H9 (cell line): ENCODE data around the gene KCNAB2. TPM values are rescaled to one million over a fixed set of nuclear protein-coding genes. Genes with fewer than 3 reads are reported as not detected.

ENCODE experiments used
- DNase-seq: peaks from one replicate; pipeline ENCODE4 v3.0.0-alpha.2; 2017
- H2AFZ ChIP-seq: one replicate; pipeline ENCODE4 v1.6.1; 2013; ENCODE audit warnings: mild to moderate bottlenecking, low read length, control low read depth, moderate library complexity
- H2AK5ac ChIP-seq: 2 replicates; pipeline ENCODE4 v1.6.1; 2013; ENCODE audit warnings: low read length, control low read depth, mixed read lengths; ENCODE audit not compliant: insufficient read length
- H2BK120ac ChIP-seq: one replicate; pipeline ENCODE4 v1.6.1; 2013; ENCODE audit warnings: low read depth, mild to moderate bottlenecking, low read length, control low read depth, inconsistent platforms; ENCODE audit not compliant: poor library complexity, severe bottlenecking
- H2BK12ac ChIP-seq: 2 replicates; pipeline ENCODE4 v1.6.1; 2013; ENCODE audit warnings: low read length, control low read depth, mixed read lengths, low read depth; ENCODE audit not compliant: insufficient read length
- H2BK15ac ChIP-seq: 2 replicates; pipeline ENCODE4 v1.6.1; 2013; ENCODE audit warnings: low read depth, low read length, control low read depth
- H2BK20ac ChIP-seq: one replicate; pipeline ENCODE4 v1.6.1; 2013; ENCODE audit warnings: low read depth, mild to moderate bottlenecking, low read length, control low read depth, inconsistent platforms; ENCODE audit not compliant: poor library complexity, severe bottlenecking
- H2BK5ac ChIP-seq: 2 replicates; pipeline ENCODE4 v1.6.1; 2013; ENCODE audit warnings: low read length, control low read depth, mixed read lengths; ENCODE audit not compliant: insufficient read length
- H3K14ac ChIP-seq: 2 replicates; pipeline ENCODE4 v1.6.1; 2013; ENCODE audit warnings: low read length, control low read depth; ENCODE audit not compliant: insufficient read depth
- H3K18ac ChIP-seq: 2 replicates; pipeline ENCODE4 v1.6.1; 2013; ENCODE audit warnings: low read depth, mild to moderate bottlenecking, mixed read lengths, low read length, control low read depth; ENCODE audit not compliant: insufficient read length
- H3K23ac ChIP-seq: 2 replicates; pipeline ENCODE4 v1.6.1; 2013; ENCODE audit warnings: low read length, control low read depth, mixed read lengths, low read depth; ENCODE audit not compliant: insufficient read length
- H3K23me2 ChIP-seq: 2 replicates; pipeline ENCODE4 v1.6.1; 2013; ENCODE audit warnings: low read depth, mild to moderate bottlenecking, mixed read lengths, low read length, control low read depth; ENCODE audit not compliant: insufficient read length, poor library complexity, severe bottlenecking
- H3K27ac ChIP-seq: 2 replicates; pipeline ENCODE4 v1.5.1; 2013; ENCODE audit warnings: low read length, control low read depth, mixed read lengths, low read depth; ENCODE audit not compliant: insufficient read length
- H3K27me3 ChIP-seq: 2 replicates; pipeline ENCODE4 v1.6.1; 2013; ENCODE audit warnings: low read length, control low read depth, inconsistent platforms; ENCODE audit not compliant: insufficient read depth
- H3K4ac ChIP-seq: 2 replicates; pipeline ENCODE4 v1.6.1; 2013; ENCODE audit warnings: low read depth, mild to moderate bottlenecking, control low read depth, inconsistent platforms, low read length, moderate library complexity
- H3K4me1 ChIP-seq: 2 replicates; pipeline ENCODE4 v1.6.1; 2013; ENCODE audit warnings: low read length, control low read depth, inconsistent platforms; ENCODE audit not compliant: insufficient read depth
- H3K4me2 ChIP-seq: 2 replicates; pipeline ENCODE4 v1.6.1; 2013; ENCODE audit warnings: low read length, control low read depth, mixed read lengths; ENCODE audit not compliant: insufficient read length, insufficient read depth
- H3K56ac ChIP-seq: 2 replicates; pipeline ENCODE4 v1.6.1; 2013; ENCODE audit warnings: low read depth, mild to moderate bottlenecking, mixed read lengths, low read length, control low read depth; ENCODE audit not compliant: insufficient read length
- H3K79me1 ChIP-seq: 2 replicates; pipeline ENCODE4 v1.6.1; 2013; ENCODE audit warnings: low read depth, mild to moderate bottlenecking, moderate library complexity, low read length, control low read depth, inconsistent platforms; ENCODE audit not compliant: insufficient read depth, poor library complexity, severe bottlenecking
- H3K79me2 ChIP-seq: 2 replicates; pipeline ENCODE4 v1.6.1; 2013; ENCODE audit warnings: low read length, control low read depth, inconsistent platforms; ENCODE audit not compliant: insufficient read depth
- H3K9ac ChIP-seq: 2 replicates; pipeline ENCODE4 v1.6.1; 2013; ENCODE audit warnings: low read length, control low read depth, mixed read lengths; ENCODE audit not compliant: insufficient read length; ENCODE audit errors: extremely low read depth
- H3K9me3 ChIP-seq: one replicate; pipeline ENCODE4 v1.6.1; 2013; ENCODE audit warnings: low read depth, low read length, inconsistent platforms; ENCODE audit not compliant: control insufficient read depth
- H3T11ph ChIP-seq: one replicate; pipeline ENCODE4 v1.6.1; 2013; ENCODE audit warnings: mild to moderate bottlenecking, low read length, control low read depth, inconsistent platforms
- H4K20me1 ChIP-seq: one replicate; pipeline ENCODE4 v1.6.1; 2013; ENCODE audit not compliant: control insufficient read depth, insufficient read length, insufficient read depth
- H4K5ac ChIP-seq: 2 replicates; pipeline ENCODE4 v1.6.1; 2013; ENCODE audit warnings: low read depth, mild to moderate bottlenecking, mixed read lengths, low read length, control low read depth; ENCODE audit not compliant: insufficient read length
- H4K8ac ChIP-seq: replicated peaks from 2 replicates; pipeline ENCODE4 v1.6.1; 2013; ENCODE audit warnings: low read length, control low read depth, mixed read lengths, low read depth; ENCODE audit not compliant: insufficient read length
- H4K91ac ChIP-seq: 2 replicates; pipeline ENCODE4 v1.6.1; 2013; ENCODE audit warnings: low read depth, mild to moderate bottlenecking, moderate library complexity, mixed read lengths, low read length, control low read depth; ENCODE audit not compliant: insufficient read length
- H3K27ac Mint-ChIP-seq, 3 experiments: 2 replicates in 2 of 3; 3 replicates in 1 of 3; pipeline ENCODE4 v1.8.0; 2020 to 2021; ENCODE audit warnings: mixed read lengths in 3 of 3, mild to moderate bottlenecking in 1 of 3, moderate library complexity in 1 of 3
- H3K27me3 Mint-ChIP-seq: 2 replicates; pipeline ENCODE4 v1.8.0; 2021; ENCODE audit warnings: low read depth, mild to moderate bottlenecking, moderate library complexity, mixed read lengths
- H3K36me3 Mint-ChIP-seq, 3 experiments: 2 replicates in 2 of 3; 3 replicates in 1 of 3; pipeline ENCODE4 v1.8.0; 2020 to 2021; ENCODE audit warnings: low read depth in 3 of 3, mixed read lengths in 3 of 3; ENCODE audit not compliant: insufficient read depth in 1 of 3
- H3K4me1 Mint-ChIP-seq, 2 experiments: 2 replicates each; pipeline ENCODE4 v1.8.0; 2020; ENCODE audit warnings: mixed read lengths in 2 of 2
- H3K4me3 Mint-ChIP-seq, 2 experiments: 2 replicates in 1 of 2; 3 replicates in 1 of 2; pipeline ENCODE4 v1.8.0; 2020 to 2021; ENCODE audit warnings: mild to moderate bottlenecking in 2 of 2, mixed read lengths in 2 of 2, moderate library complexity in 1 of 2
- H3K9me3 Mint-ChIP-seq, 2 experiments: 2 replicates in 1 of 2; 3 replicates in 1 of 2; pipeline ENCODE4 v1.8.0; 2020; ENCODE audit warnings: mild to moderate bottlenecking in 2 of 2, mixed read lengths in 2 of 2, moderate library complexity in 1 of 2
- WGBS: extraction: QIAGEN DNeasy Blood & Tissue Kit; methylation state at CpG from one replicate; pipeline ENCODE4 v1.1.7; 2013; ENCODE audit warnings: missing lambda C conversion rate, low lambda C conversion rate, mixed read lengths; ENCODE audit not compliant: insufficient read length; ENCODE audit errors: extremely low coverage; 5-methylcytosine and 5-hydroxymethylcytosine counted together
- total RNA-seq: library from RNA; stranded (reverse); gene quantifications from 2 replicates; pipeline ENCODE4 v1.2.1, GENCODE V29; 2021
- TF ChIP-seq, protein P1 (sequence below): fragments of 200-600 bp; sonication (generic); conservative IDR thresholded peaks from 3 replicates; pipeline ENCODE4 v1.8.0; 2021; ENCODE audit warnings: antibody characterized with exemption, mild to moderate bottlenecking

Gene KCNAB2
- total RNA-seq, 1 experiment from 2014 or later, result 8.3 TPM

DNA sequence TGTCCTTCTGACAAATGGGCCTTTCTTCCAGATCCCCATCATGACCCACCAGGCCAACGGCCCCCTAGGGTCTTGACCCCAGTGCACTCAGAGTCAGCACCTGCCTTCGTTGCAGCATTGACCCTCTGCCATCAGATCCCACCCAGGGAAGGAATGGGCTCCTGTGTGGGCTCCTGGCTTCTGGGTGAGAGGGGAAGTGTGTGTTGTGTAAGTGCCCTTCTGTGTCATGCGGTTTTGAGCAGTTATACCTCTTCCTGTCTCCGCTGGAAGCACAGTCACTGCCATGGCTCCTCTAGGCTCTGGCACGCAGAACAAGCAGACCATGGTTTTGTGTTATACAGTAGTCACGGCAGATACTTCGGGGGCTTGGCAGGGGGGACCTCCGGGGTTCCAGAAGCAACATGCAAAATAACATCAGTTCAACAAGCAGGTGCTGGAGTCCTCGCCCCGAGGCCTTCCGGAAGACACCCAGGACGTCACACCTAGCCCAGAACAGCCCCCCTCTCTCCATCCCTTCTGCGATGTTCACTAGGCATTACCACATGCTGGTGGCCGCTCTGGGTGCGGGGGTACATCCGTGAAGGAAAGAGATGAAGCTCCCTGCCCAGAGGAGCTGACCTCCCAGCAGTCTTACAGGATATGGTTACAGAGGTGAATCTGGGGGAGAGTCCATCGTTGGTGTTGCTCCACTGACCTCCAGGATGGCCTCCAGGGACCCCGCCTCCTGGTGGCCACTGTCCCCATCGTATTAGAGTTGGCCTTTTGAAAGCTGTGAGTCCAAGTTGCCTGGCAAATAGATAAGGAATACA lies 17.4 kb upstream of the KCNAB2 start:
- H2BK15ac ChIP-seq, result no peak overlapping the region
- no CpG with 5 or more reads among the region's 19 CpGs for WGBS
- peaks cover 2% of the 10 kb centered on the region; the same call in 1 of the 2 replicates for H3K4me1 ChIP-seq

More for the DNA sequence above, 17.4 kb upstream of the KCNAB2 start:
- Histone ChIP-seq H3K23ac (no peak overlapping the region), H4K5ac (no peak overlapping the region), H2AK5ac (no peak overlapping the region), H3K4me2 (no peak overlapping the region), H3K27ac (no peak overlapping the region), H2AFZ (no peak overlapping the region), H2BK12ac (no peak overlapping the region), H3K79me1 (no peaks in the 10 kb centered on the region), H2BK120ac (no peak overlapping the region), H3K23me2 (no peaks in the 10 kb centered on the region), H3K18ac (no peak overlapping the region), H3K79me2 (no peaks in the 10 kb centered on the region), H3K9ac (no peak overlapping the region), H2BK5ac (no peak overlapping the region), H3T11ph (no peak overlapping the region), H2BK20ac (no peak overlapping the region), H4K91ac (no peak overlapping the region), H3K4ac (no peak overlapping the region), H3K27me3 (no peaks in the 10 kb centered on the region), H3K14ac (no peak overlapping the region; the same call in 1 of the 2 replicates), H3K56ac (no peak overlapping the region), H3K9me3 (no peaks in the 10 kb centered on the region), H4K8ac (no peak overlapping the region), H4K20me1 (peaks cover 3% of the 10 kb centered on the region)
- Mint-ChIP-seq H3K27me3 (peaks cover 23% of the 10 kb centered on the region), H3K4me3 (no peak overlapping the region), H3K27ac (peak overlapping the region in 1 of 3 experiments; percentile 93; a peak in 1 of 7 replicates), H3K36me3 (no peaks in the 10 kb centered on the region), H3K4me1 (peaks cover 0 to 19% of the 10 kb centered on the region in 2 experiments; a peak in 2 of 4 replicates), H3K9me3 (no peaks in the 10 kb centered on the region; a peak in 1 of 5 replicates)
- no peak for DNase-seq
- TF ChIP-seq, protein P1, sequence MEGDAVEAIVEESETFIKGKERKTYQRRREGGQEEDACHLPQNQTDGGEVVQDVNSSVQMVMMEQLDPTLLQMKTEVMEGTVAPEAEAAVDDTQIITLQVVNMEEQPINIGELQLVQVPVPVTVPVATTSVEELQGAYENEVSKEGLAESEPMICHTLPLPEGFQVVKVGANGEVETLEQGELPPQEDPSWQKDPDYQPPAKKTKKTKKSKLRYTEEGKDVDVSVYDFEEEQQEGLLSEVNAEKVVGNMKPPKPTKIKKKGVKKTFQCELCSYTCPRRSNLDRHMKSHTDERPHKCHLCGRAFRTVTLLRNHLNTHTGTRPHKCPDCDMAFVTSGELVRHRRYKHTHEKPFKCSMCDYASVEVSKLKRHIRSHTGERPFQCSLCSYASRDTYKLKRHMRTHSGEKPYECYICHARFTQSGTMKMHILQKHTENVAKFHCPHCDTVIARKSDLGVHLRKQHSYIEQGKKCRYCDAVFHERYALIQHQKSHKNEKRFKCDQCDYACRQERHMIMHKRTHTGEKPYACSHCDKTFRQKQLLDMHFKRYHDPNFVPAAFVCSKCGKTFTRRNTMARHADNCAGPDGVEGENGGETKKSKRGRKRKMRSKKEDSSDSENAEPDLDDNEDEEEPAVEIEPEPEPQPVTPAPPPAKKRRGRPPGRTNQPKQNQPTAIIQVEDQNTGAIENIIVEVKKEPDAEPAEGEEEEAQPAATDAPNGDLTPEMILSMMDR, result peak; percentile 24; the same call in 1 of the 3 replicates
